Right lobe of liver (tissue), 4 donors: Measurements from ENCODE around the gene KDM4B.

Experiments
- CTCF ChIP-seq, 4 donors: fragments of 200-600 bp in 3 of 4; fragments of 450-650 bp in 1 of 4; IDR thresholded peaks; one replicate each; pipeline versions ENCODE4 v1.5.1 to v1.8.0; 2016 to 2022; ENCODE audit warnings: antibody characterized with exemption in 4 of 4, mild to moderate bottlenecking in 2 of 4
- POLR2A ChIP-seq: fragments of 450-650 bp; IDR thresholded peaks from one replicate; pipeline ENCODE4 v1.6.1; 2017; ENCODE audit warnings: antibody characterized with exemption, mild to moderate bottlenecking
- donor health status: DM: no; HTN: no; CAD: no.
- donor health status: DM: no; HTN: no; CAD: no.
- donor health status: DM: no; HTN: yes; CAD: no.

- no peak for TF ChIP-seq CTCF (IDR thresholded peaks at IDR 0.05)
- no peak for TF ChIP-seq POLR2A
These were observed 63.4 kb downstream of the KDM4B start for GRCh38 chr19:5032101-5032967.
